Keratinocyte (primary cell): ENCODE data around the gene POR. TPM values are rescaled to one million over a fixed set of nuclear protein-coding genes. Genes with fewer than 3 reads are reported as not detected.

Experiments used
- DNase-seq: peaks from one replicate; pipeline ENCODE4 v3.0.0-alpha.2; 2011; ENCODE audit warnings: low read depth, missing footprints, low spot score
- FAIRE-seq: peaks from 2 replicates; lab custom pipeline; 2011; peaks lifted over from hg19 to GRCh38; lab: Jason Lieb, UNC
- H2AFZ ChIP-seq: 2 replicates; pipeline ENCODE4 v1.6.0; 2012; ENCODE audit warnings: low read length, control low read depth, inconsistent platforms; ENCODE audit not compliant: control insufficient read depth
- H3K27ac ChIP-seq: 2 replicates; pipeline ENCODE4 v1.5.1; 2011; ENCODE audit warnings: low read length; ENCODE audit not compliant: control insufficient read depth, insufficient read depth
- H3K27me3 ChIP-seq: 3 replicates; pipeline ENCODE4 v1.6.0; 2011; ENCODE audit warnings: low read length; ENCODE audit not compliant: control insufficient read depth, insufficient read depth; ENCODE audit errors: extremely low read depth
- H3K36me3 ChIP-seq, 2 experiments: 2 replicates in 1 of 2; 3 replicates in 1 of 2; pipeline ENCODE4 v1.5.1; 2011; ENCODE audit warnings: low read length in 2 of 2, mild to moderate bottlenecking in 1 of 2; ENCODE audit not compliant: control insufficient read depth in 2 of 2, insufficient read depth in 2 of 2; ENCODE audit errors: extremely low read depth in 1 of 2
- H3K4me1 ChIP-seq: 3 replicates; pipeline ENCODE4 v1.5.1; 2011; ENCODE audit warnings: low read length; ENCODE audit not compliant: control insufficient read depth, insufficient read depth; ENCODE audit errors: extremely low read depth
- H3K4me2 ChIP-seq: 3 replicates; pipeline ENCODE4 v1.6.0; 2011; ENCODE audit warnings: low read depth, low read length; ENCODE audit not compliant: control insufficient read depth, insufficient read depth; ENCODE audit errors: extremely low read depth
- H3K4me3 ChIP-seq, 3 experiments: fragments of 200-600 bp in 1 of 3; sonication (generic) in 1 of 3; 2 replicates in 2 of 3; 3 replicates in 1 of 3; pipeline ENCODE4 v1.5.1; 2011 to 2016; ENCODE audit warnings: low read length in 3 of 3, mild to moderate bottlenecking in 3 of 3, control low read depth in 2 of 3, inconsistent platforms in 1 of 3, low read depth in 1 of 3, mixed read lengths in 1 of 3, mixed run types in 1 of 3, moderate library complexity in 1 of 3; ENCODE audit not compliant: control insufficient read depth in 2 of 3, insufficient read depth in 2 of 3; ENCODE audit errors: extremely low read depth in 1 of 3
- H3K79me2 ChIP-seq: 2 replicates; pipeline ENCODE4 v1.6.0; 2012; ENCODE audit warnings: low read length; ENCODE audit not compliant: control insufficient read depth, insufficient read depth
- H3K9ac ChIP-seq: 3 replicates; pipeline ENCODE4 v1.6.0; 2011; ENCODE audit warnings: low read length; ENCODE audit not compliant: control insufficient read depth, insufficient read depth; ENCODE audit errors: extremely low read depth
- H3K9me1 ChIP-seq: 3 replicates; pipeline ENCODE4 v1.6.0; 2011; ENCODE audit warnings: low read length; ENCODE audit not compliant: control insufficient read depth, insufficient read depth; ENCODE audit errors: extremely low read depth
- H3K9me3 ChIP-seq: 2 replicates; pipeline ENCODE4 v1.5.1; 2012; ENCODE audit warnings: low read depth, low read length; ENCODE audit not compliant: control insufficient read depth
- H4K20me1 ChIP-seq: 3 replicates; pipeline ENCODE4 v1.6.0; 2011; ENCODE audit warnings: low read length; ENCODE audit not compliant: control insufficient read depth, insufficient read depth; ENCODE audit errors: extremely low read depth
- EZH2 ChIP-seq: IDR thresholded peaks from one replicate; pipeline ENCODE4 v1.6.1; 2012; ENCODE audit warnings: inconsistent platforms, mild to moderate bottlenecking, low read length, moderate library complexity
- dilution Hi-C: fragments of 300-500 bp; cut with MboI; formaldehyde crosslinking; loops from one replicate; pipeline ENCODE4 v1.7.0; 2020; ENCODE audit warnings: low sequenced_read_pairs; ENCODE audit not compliant: extremely low pct_ligation_motif_present
- polyA plus RNA-seq, 5 experiments: library from polyadenylated mRNA; depleted of rRNA in 3 of 5; stranded (reverse) in 3 of 5; stranded (forward) in 1 of 5; unstranded in 1 of 5; fragments of >200 nt; gene quantifications; 1 replicate in 1 of 5; 2 replicates in 3 of 5; 3 replicates in 1 of 5; pipeline versions ENCODE4 v1.2.1 to v1.2.3, GENCODE V29; 2011 to 2012; ENCODE audit warnings: missing spikeins in 2 of 5, low read depth in 1 of 5, low replicate concordance in 1 of 5
- TF ChIP-seq, protein P1 (sequence below), 3 experiments: IDR thresholded peaks in 1 of 3; conservative IDR thresholded peaks in 1 of 3; optimal IDR thresholded peaks in 1 of 3; 2 replicates in 2 of 3; 3 replicates in 1 of 3; pipeline versions ENCODE3 to v1.5.1; 2011; ENCODE audit warnings: low read length in 3 of 3, mild to moderate bottlenecking in 3 of 3, moderate library complexity in 2 of 3, control low read depth in 1 of 3, inconsistent platforms in 1 of 3; ENCODE audit not compliant: insufficient read depth in 2 of 3; ENCODE audit errors: extremely low read depth in 1 of 3

The POR gene
- polyA plus RNA-seq, 1 donor (not counting 4 experiments of a cell fraction or from before 2014, with no cell fraction given) = 28.6 TPM

DNA sequence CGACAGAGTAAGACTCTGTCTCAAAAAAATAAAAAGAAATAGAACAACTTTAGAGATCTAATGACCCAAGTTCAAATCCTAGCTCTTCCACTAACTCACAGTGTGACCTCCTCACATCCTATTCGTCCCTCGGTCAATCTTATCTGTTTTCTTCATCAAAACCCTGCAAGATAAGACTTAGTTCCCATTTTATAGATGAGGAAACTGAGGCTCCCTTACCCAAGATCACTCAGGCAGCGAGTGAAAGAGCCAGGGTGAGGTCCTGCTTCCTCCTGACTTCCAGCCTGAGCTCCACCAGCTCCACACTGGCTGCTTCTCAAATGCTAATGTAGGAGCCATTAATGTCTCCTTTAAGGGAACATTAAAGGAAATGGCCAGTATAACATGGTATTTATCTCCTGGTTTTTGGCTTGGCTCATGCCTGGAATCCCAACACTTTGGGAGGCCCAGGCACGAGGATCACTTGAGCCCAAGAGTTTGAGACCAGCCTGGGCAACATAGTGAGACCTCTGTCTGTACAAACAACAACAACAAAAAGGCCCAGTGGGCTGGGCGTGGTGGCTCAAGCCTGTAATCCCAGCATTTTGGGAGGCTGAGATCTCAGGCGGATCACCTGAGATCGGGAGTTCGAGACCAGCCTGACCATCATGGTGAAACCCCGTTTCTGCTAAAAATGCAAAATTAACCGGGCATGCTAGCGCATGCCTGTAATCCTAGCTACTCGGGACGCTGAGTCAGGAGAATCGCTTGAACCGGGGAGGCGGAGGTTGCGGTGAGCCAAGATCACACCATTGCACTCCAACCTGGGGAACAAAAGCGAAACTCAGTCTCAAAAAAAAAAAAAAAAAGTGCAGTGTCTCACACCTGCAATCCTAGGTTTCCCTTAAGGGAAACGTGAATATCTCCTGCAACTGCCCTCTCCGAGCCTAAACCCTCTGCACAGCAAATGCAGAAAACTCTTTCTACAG is 39.6 kb upstream of the POR start:
- Histone ChIP-seq H4K20me1 (no peaks in the 10 kb centered on the region), H3K4me1 (peaks cover 29% of the 10 kb centered on the region), H3K4me3 (peak overlapping the region in 2 of 3 experiments; percentile 15 to 44), H3K27ac (peak overlapping the region; percentile 54), H2AFZ (peak overlapping the region; percentile 57), H3K9ac (peak overlapping the region; percentile 63), H3K36me3 (peaks cover 0 to under 1% of the 10 kb centered on the region in 2 experiments), H3K9me1 (no peaks in the 10 kb centered on the region), H3K27me3 (no peaks in the 10 kb centered on the region), H3K79me2 (peaks cover 15% of the 10 kb centered on the region), H3K9me3 (no peaks in the 10 kb centered on the region), H3K4me2 (peak overlapping the region; percentile 74)
- DNase-seq = no peak
- dilution Hi-C loops = no loop called here
- TF ChIP-seq, protein P1, sequence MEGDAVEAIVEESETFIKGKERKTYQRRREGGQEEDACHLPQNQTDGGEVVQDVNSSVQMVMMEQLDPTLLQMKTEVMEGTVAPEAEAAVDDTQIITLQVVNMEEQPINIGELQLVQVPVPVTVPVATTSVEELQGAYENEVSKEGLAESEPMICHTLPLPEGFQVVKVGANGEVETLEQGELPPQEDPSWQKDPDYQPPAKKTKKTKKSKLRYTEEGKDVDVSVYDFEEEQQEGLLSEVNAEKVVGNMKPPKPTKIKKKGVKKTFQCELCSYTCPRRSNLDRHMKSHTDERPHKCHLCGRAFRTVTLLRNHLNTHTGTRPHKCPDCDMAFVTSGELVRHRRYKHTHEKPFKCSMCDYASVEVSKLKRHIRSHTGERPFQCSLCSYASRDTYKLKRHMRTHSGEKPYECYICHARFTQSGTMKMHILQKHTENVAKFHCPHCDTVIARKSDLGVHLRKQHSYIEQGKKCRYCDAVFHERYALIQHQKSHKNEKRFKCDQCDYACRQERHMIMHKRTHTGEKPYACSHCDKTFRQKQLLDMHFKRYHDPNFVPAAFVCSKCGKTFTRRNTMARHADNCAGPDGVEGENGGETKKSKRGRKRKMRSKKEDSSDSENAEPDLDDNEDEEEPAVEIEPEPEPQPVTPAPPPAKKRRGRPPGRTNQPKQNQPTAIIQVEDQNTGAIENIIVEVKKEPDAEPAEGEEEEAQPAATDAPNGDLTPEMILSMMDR (optimal IDR thresholded peaks at IDR 0.05 in 1 of 3, IDR thresholded peaks at IDR 0.05 in 1 of 3, conservative IDR thresholded peaks at IDR 0.05 in 1 of 3; ENCODE audit: extremely low read depth in 1 of 3, insufficient read depth in 2 of 3, low read length in 3 of 3) = no peak
- TF ChIP-seq EZH2 = no peak
- FAIRE-seq = peak; percentile 44

DNA sequence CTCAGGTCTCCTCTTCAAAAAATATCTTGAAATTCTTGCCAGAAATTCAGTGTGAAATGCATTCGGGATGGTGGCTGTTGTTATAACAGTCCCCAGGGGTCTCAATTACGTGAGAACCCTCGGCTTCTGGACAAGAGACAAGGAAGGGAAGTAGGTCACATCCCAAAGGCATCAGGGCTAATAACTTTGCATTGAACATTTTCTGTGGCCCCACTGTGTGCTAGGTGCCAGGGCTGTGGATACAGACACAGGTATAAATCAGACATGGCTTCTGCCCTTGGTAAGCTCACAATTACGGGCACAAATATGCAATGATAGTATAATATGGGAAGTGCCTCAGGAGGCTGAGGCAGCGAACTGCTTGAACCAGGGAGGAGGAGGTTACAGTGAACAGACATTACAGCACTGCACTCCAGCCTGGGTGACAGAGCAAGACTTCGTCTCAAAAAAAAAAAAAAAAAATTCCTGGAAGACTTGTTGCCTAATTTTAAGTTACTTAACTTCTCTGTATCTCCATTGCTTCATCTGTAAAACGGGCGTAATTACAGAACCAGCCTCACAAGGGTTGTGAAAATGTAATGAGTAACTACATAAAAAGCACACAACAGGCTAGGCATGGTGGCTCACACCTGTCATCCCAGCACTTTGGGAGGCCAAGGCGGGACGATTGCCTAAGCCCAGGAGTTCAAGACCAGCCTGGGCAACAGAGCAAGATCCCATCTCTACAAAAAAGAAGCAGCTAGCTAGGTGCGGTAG is 38.7 kb upstream of the POR start:
- Histone ChIP-seq H3K4me3 (peak overlapping the region in 2 of 3 experiments; percentile 15 to 44), H2AFZ (peak overlapping the region; percentile 57), H3K4me2 (peak overlapping the region; percentile 74), H3K27ac (peak overlapping the region; percentile 54), H3K4me1 (peaks cover 30% of the 10 kb centered on the region), H3K79me2 (peaks cover 16% of the 10 kb centered on the region), H4K20me1 (no peaks in the 10 kb centered on the region), H3K27me3 (no peaks in the 10 kb centered on the region), H3K9ac (peak overlapping the region; percentile 63), H3K9me1 (no peaks in the 10 kb centered on the region), H3K9me3 (no peaks in the 10 kb centered on the region), H3K36me3 (peaks cover 1 to 4% of the 10 kb centered on the region in 2 experiments)
- no peak for TF ChIP-seq EZH2
- TF ChIP-seq, protein P1 (optimal IDR thresholded peaks at IDR 0.05 in 1 of 3, IDR thresholded peaks at IDR 0.05 in 1 of 3, conservative IDR thresholded peaks at IDR 0.05 in 1 of 3; ENCODE audit: extremely low read depth in 1 of 3, insufficient read depth in 2 of 3, low read length in 3 of 3) = no peak
- DNase-seq = no peak
- dilution Hi-C loops = no loop called here
- no peak for FAIRE-seq
